ENCODE data around the gene TWIST2. TPM values are rescaled to one million over a fixed set of nuclear protein-coding genes. Genes with fewer than 3 reads are reported as not detected.

TWIST2 gene
- total and polyA plus RNA-seq, 10 of the 15 experiments (the other 5 are each of a cell fraction or from before 2014, with no cell fraction given): not detected

DNA sequence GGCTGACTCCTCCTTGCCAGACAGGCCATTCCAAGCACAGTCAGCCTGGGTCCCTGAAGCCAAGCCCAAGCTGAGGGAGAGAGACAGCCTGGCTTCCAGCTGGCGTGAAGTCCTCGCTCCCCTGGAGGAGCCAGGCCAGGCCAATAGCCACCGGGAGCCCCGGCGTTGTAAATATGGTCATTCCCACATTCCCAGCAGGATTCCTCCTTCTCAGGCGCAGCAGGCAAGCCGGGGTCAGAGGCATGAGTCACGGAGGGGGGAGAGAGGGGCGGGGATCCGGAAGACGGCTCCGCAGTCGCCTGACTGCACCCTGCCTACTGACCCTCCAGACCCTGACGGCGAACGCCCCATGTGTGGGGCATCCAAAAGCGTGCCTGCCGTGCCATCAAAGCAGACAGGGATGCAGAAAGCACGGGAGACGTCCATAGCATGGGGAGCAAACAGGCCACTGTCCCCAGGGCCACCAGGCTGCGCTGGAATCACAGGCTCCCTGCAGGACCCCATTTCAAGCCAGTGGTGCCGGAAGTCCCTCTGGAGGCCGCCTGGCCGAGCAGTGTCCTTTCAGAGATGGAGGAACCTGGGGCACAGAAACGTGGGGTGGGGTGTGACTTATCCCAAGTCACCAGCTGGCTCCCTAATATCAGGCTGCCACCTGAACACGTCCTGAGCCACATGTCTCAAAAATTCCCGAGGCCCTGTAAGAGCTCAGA lies 48.2 kb downstream of the TWIST2 start:
- DNase-seq (ENCODE audit: low read depth, low spot score): no peak
- no peaks in the 10 kb centered on the region for H3K79me2 ChIP-seq (ENCODE audit: control insufficient read depth, insufficient read depth, low read length)
- no peak overlapping the region for H3K4me3 ChIP-seq
- intact Hi-C loops (cut with micrococcal nuclease; ENCODE audit: unreplicated experiment): no loop called here
- RAD21 ChIA-PET (ENCODE audit: unreplicated experiment): no interaction called here
- SMC1A ChIA-PET (ENCODE audit: uncharacterized antibody, unreplicated experiment): no interaction called here
- TF ChIP-seq SUZ12 (IDR thresholded peaks at IDR 0.05; ENCODE audit: unreplicated experiment) (no peak), EED (IDR thresholded peaks at IDR 0.05; ENCODE audit: low read depth) (no peak), JUND (IDR thresholded peaks at IDR 0.05; ENCODE audit: low read depth, low read length) (no peak), EP300 (IDR thresholded peaks at IDR 0.05; ENCODE audit: borderline replicate concordance in 1 of 2, control insufficient read depth in 1 of 2, low read depth in 2 of 2, low read length in 2 of 2) (no peak), RUNX3 (IDR thresholded peaks at IDR 0.05; ENCODE audit: low read length) (no peak), KDM1A (IDR thresholded peaks at IDR 0.05; ENCODE audit: borderline replicate concordance) (no peak), PAX5 (IDR thresholded peaks at IDR 0.05; ENCODE audit: borderline replicate concordance, low read depth, low read length) (no peak)
- TF ChIP-seq, protein P1, sequence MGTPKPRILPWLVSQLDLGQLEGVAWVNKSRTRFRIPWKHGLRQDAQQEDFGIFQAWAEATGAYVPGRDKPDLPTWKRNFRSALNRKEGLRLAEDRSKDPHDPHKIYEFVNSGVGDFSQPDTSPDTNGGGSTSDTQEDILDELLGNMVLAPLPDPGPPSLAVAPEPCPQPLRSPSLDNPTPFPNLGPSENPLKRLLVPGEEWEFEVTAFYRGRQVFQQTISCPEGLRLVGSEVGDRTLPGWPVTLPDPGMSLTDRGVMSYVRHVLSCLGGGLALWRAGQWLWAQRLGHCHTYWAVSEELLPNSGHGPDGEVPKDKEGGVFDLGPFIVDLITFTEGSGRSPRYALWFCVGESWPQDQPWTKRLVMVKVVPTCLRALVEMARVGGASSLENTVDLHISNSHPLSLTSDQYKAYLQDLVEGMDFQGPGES (IDR thresholded peaks at IDR 0.05): no peak
- TF ChIP-seq, protein P2, sequence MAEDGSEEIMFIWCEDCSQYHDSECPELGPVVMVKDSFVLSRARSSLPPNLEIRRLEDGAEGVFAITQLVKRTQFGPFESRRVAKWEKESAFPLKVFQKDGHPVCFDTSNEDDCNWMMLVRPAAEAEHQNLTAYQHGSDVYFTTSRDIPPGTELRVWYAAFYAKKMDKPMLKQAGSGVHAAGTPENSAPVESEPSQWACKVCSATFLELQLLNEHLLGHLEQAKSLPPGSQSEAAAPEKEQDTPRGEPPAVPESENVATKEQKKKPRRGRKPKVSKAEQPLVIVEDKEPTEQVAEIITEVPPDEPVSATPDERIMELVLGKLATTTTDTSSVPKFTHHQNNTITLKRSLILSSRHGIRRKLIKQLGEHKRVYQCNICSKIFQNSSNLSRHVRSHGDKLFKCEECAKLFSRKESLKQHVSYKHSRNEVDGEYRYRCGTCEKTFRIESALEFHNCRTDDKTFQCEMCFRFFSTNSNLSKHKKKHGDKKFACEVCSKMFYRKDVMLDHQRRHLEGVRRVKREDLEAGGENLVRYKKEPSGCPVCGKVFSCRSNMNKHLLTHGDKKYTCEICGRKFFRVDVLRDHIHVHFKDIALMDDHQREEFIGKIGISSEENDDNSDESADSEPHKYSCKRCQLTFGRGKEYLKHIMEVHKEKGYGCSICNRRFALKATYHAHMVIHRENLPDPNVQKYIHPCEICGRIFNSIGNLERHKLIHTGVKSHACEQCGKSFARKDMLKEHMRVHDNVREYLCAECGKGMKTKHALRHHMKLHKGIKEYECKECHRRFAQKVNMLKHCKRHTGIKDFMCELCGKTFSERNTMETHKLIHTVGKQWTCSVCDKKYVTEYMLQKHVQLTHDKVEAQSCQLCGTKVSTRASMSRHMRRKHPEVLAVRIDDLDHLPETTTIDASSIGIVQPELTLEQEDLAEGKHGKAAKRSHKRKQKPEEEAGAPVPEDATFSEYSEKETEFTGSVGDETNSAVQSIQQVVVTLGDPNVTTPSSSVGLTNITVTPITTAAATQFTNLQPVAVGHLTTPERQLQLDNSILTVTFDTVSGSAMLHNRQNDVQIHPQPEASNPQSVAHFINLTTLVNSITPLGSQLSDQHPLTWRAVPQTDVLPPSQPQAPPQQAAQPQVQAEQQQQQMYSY (CRISPR knock-in tag; IDR thresholded peaks at IDR 0.05): no peak
- TF ChIP-seq, protein P3, sequence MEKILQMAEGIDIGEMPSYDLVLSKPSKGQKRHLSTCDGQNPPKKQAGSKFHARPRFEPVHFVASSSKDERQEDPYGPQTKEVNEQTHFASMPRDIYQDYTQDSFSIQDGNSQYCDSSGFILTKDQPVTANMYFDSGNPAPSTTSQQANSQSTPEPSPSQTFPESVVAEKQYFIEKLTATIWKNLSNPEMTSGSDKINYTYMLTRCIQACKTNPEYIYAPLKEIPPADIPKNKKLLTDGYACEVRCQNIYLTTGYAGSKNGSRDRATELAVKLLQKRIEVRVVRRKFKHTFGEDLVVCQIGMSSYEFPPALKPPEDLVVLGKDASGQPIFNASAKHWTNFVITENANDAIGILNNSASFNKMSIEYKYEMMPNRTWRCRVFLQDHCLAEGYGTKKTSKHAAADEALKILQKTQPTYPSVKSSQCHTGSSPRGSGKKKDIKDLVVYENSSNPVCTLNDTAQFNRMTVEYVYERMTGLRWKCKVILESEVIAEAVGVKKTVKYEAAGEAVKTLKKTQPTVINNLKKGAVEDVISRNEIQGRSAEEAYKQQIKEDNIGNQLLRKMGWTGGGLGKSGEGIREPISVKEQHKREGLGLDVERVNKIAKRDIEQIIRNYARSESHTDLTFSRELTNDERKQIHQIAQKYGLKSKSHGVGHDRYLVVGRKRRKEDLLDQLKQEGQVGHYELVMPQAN (conservative IDR thresholded peaks at IDR 0.05): no peak
- TF ChIP-seq, protein P4, sequence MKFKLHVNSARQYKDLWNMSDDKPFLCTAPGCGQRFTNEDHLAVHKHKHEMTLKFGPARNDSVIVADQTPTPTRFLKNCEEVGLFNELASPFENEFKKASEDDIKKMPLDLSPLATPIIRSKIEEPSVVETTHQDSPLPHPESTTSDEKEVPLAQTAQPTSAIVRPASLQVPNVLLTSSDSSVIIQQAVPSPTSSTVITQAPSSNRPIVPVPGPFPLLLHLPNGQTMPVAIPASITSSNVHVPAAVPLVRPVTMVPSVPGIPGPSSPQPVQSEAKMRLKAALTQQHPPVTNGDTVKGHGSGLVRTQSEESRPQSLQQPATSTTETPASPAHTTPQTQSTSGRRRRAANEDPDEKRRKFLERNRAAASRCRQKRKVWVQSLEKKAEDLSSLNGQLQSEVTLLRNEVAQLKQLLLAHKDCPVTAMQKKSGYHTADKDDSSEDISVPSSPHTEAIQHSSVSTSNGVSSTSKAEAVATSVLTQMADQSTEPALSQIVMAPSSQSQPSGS (IDR thresholded peaks at IDR 0.05; ENCODE audit: low read length): no peak
- TF ChIP-seq, protein P5, sequence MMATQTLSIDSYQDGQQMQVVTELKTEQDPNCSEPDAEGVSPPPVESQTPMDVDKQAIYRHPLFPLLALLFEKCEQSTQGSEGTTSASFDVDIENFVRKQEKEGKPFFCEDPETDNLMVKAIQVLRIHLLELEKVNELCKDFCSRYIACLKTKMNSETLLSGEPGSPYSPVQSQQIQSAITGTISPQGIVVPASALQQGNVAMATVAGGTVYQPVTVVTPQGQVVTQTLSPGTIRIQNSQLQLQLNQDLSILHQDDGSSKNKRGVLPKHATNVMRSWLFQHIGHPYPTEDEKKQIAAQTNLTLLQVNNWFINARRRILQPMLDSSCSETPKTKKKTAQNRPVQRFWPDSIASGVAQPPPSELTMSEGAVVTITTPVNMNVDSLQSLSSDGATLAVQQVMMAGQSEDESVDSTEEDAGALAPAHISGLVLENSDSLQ (IDR thresholded peaks at IDR 0.05): no peak
- no peaks in the 10 kb centered on the region for H3K4me1 ChIP-seq (ENCODE audit: control insufficient read depth, insufficient read depth, low read length)
- H3K27me3 ChIP-seq (replicated peaks in 1 of 2; ENCODE audit: control insufficient read depth in 2 of 2, insufficient read depth in 2 of 2, low read length in 1 of 2): peaks cover 0 to 2% of the 10 kb centered on the region in 2 experiments; a peak in 2 of 4 replicates
- no peaks in the 10 kb centered on the region for H3K36me3 ChIP-seq (ENCODE audit: control insufficient read depth in 2 of 2, insufficient read depth in 2 of 2, low read length in 1 of 2)
- in situ Hi-C loops (cut with MboI): no loop called here
- BruUV-seq (replicated peaks): no TSS peak
- H3K9me3 ChIP-seq (replicated peaks; ENCODE audit: control insufficient read depth, insufficient read depth, low read length): no peaks in the 10 kb centered on the region
- POLR2A ChIA-PET: no interaction called here
- WGBS (ENCODE audit: insufficient coverage, insufficient replicate concordance, low lambda C conversion rate, missing lambda C conversion rate): 22% methylated on average over 26 of the region's 27 CpGs
- CTCF ChIA-PET: no interaction called here
- H2AFZ ChIP-seq (ENCODE audit: control insufficient read depth, low read depth, low read length): no peak overlapping the region
- no peaks in the 10 kb centered on the region for H4K20me1 ChIP-seq (ENCODE audit: control insufficient read depth, insufficient read depth)
- no peak for FAIRE-seq
- ATAC-seq: no peak
- H3K4me2 ChIP-seq (ENCODE audit: control insufficient read depth, insufficient read depth): no peak overlapping the region
- H3K27ac ChIP-seq (ENCODE audit: control insufficient read depth, insufficient read depth): no peak overlapping the region
- H3K9ac ChIP-seq (ENCODE audit: control insufficient read depth, insufficient read depth, low read length): no peak overlapping the region
